ENCODE data around the gene PRIMA1.

The PRIMA1 gene

GRCh38 chr14:93702946-93703345 is 85.3 kb downstream of the PRIMA1 start:
- Histone ChIP-seq H3K9me3 (ENCODE audit: low read depth, low read length) (no peaks in the 10 kb centered on the region), H3K36me3 (ENCODE audit: insufficient read depth, low read length) (no peaks in the 10 kb centered on the region), H3K9ac (ENCODE audit: insufficient read length) (no peak overlapping the region), H3K4me3 (no peak overlapping the region), H3K27ac (no peak overlapping the region)
- no peak for DNase-seq (ENCODE audit: low read depth, low spot score)
- TF ChIP-seq POLR2AphosphoS5 (IDR thresholded peaks at IDR 0.05; ENCODE audit: borderline replicate concordance, low read depth, low read length): no peak
- TF ChIP-seq FOXP2 (optimal IDR thresholded peaks at IDR 0.05; ENCODE audit: control extremely low read depth, extremely low read length, insufficient read depth): no peak
- TF ChIP-seq EZH2 (IDR thresholded peaks at IDR 0.05): no peak

GRCh38 chr14:93701562-93701961 is 86.7 kb downstream of the PRIMA1 start:
- no peak for TF ChIP-seq FOXP2 (optimal IDR thresholded peaks at IDR 0.05; ENCODE audit: control extremely low read depth, extremely low read length, insufficient read depth)
- no peak for TF ChIP-seq EZH2 (IDR thresholded peaks at IDR 0.05)
- no peak for TF ChIP-seq POLR2AphosphoS5 (IDR thresholded peaks at IDR 0.05; ENCODE audit: borderline replicate concordance, low read depth, low read length)
- Histone ChIP-seq H3K36me3 (ENCODE audit: insufficient read depth, low read length) (no peaks in the 10 kb centered on the region), H3K9me3 (ENCODE audit: low read depth, low read length) (no peaks in the 10 kb centered on the region), H3K4me3 (no peak overlapping the region), H3K9ac (ENCODE audit: insufficient read length) (no peak overlapping the region), H3K27ac (no peak overlapping the region)
- DNase-seq (ENCODE audit: low read depth, low spot score): no peak

GRCh38 chr14:93700928-93701327 is 87.4 kb downstream of the PRIMA1 start:
- no peak overlapping the region for H3K9ac ChIP-seq (ENCODE audit: insufficient read length)
- H3K27ac ChIP-seq: no peak overlapping the region
- H3K4me3 ChIP-seq: no peak overlapping the region
- H3K9me3 ChIP-seq (ENCODE audit: low read depth, low read length): no peaks in the 10 kb centered on the region
- no peaks in the 10 kb centered on the region for H3K36me3 ChIP-seq (ENCODE audit: insufficient read depth, low read length)
- no peak for TF ChIP-seq FOXP2 (optimal IDR thresholded peaks at IDR 0.05; ENCODE audit: control extremely low read depth, extremely low read length, insufficient read depth)
- DNase-seq (ENCODE audit: low read depth, low spot score): no peak

GRCh38 chr14:93693914-93694313 is 94.4 kb downstream of the PRIMA1 start:
- Histone ChIP-seq H3K9me3 (ENCODE audit: low read depth, low read length) (no peaks in the 10 kb centered on the region), H3K27ac (no peak overlapping the region), H3K9ac (ENCODE audit: insufficient read length) (no peak overlapping the region), H3K4me3 (no peak overlapping the region), H3K36me3 (ENCODE audit: insufficient read depth, low read length) (no peaks in the 10 kb centered on the region)
- TF ChIP-seq EZH2 (IDR thresholded peaks at IDR 0.05): no peak
- TF ChIP-seq POLR2AphosphoS5 (IDR thresholded peaks at IDR 0.05; ENCODE audit: borderline replicate concordance, low read depth, low read length): no peak
- TF ChIP-seq FOXP2 (optimal IDR thresholded peaks at IDR 0.05; ENCODE audit: control extremely low read depth, extremely low read length, insufficient read depth): no peak
- DNase-seq (ENCODE audit: low read depth, low spot score): no peak

GRCh38 chr14:93691042-93691780 is 97.1 kb downstream of the PRIMA1 start:
- DNase-seq (ENCODE audit: low read depth, low spot score): no peak
- Histone ChIP-seq H3K27ac (no peak overlapping the region), H3K9ac (ENCODE audit: insufficient read length) (no peak overlapping the region), H3K4me3 (no peak overlapping the region), H3K9me3 (ENCODE audit: low read depth, low read length) (no peaks in the 10 kb centered on the region), H3K36me3 (ENCODE audit: insufficient read depth, low read length) (no peaks in the 10 kb centered on the region)
- TF ChIP-seq POLR2AphosphoS5 (IDR thresholded peaks at IDR 0.05; ENCODE audit: borderline replicate concordance, low read depth, low read length) (no peak), FOXP2 (optimal IDR thresholded peaks at IDR 0.05; ENCODE audit: control extremely low read depth, extremely low read length, insufficient read depth) (no peak), EZH2 (IDR thresholded peaks at IDR 0.05) (no peak)

- Histone ChIP-seq H3K9me3 (ENCODE audit: low read depth, low read length) (no peaks in the 10 kb centered on the region), H3K27ac (no peak overlapping the region), H3K4me3 (no peak overlapping the region), H3K9ac (ENCODE audit: insufficient read length) (no peak overlapping the region), H3K36me3 (ENCODE audit: insufficient read depth, low read length) (no peaks in the 10 kb centered on the region)
- no peak for DNase-seq (ENCODE audit: low read depth, low spot score)
- TF ChIP-seq EZH2 (IDR thresholded peaks at IDR 0.05): no peak
- TF ChIP-seq POLR2AphosphoS5 (IDR thresholded peaks at IDR 0.05; ENCODE audit: borderline replicate concordance, low read depth, low read length): no peak
- no peak for TF ChIP-seq FOXP2 (optimal IDR thresholded peaks at IDR 0.05; ENCODE audit: control extremely low read depth, extremely low read length, insufficient read depth)
Observed at GRCh38 chr14:93690146-93690545, 98.1 kb downstream of the PRIMA1 start.

- H3K27ac ChIP-seq: no peak overlapping the region
- H3K9me3 ChIP-seq (ENCODE audit: low read depth, low read length): no peaks in the 10 kb centered on the region
- H3K36me3 ChIP-seq (ENCODE audit: insufficient read depth, low read length): no peaks in the 10 kb centered on the region
- no peak overlapping the region for H3K4me3 ChIP-seq
- H3K9ac ChIP-seq (ENCODE audit: insufficient read length): no peak overlapping the region
- DNase-seq (ENCODE audit: low read depth, low spot score): no peak
- TF ChIP-seq FOXP2 (optimal IDR thresholded peaks at IDR 0.05; ENCODE audit: control extremely low read depth, extremely low read length, insufficient read depth): no peak
- TF ChIP-seq EZH2 (IDR thresholded peaks at IDR 0.05): no peak
- TF ChIP-seq POLR2AphosphoS5 (IDR thresholded peaks at IDR 0.05; ENCODE audit: borderline replicate concordance, low read depth, low read length): no peak
Observed at GRCh38 chr14:93688820-93689219, 99.5 kb downstream of the PRIMA1 start.

- TF ChIP-seq EZH2 (IDR thresholded peaks at IDR 0.05): no peak
- no peak for TF ChIP-seq FOXP2 (optimal IDR thresholded peaks at IDR 0.05; ENCODE audit: control extremely low read depth, extremely low read length, insufficient read depth)
- TF ChIP-seq POLR2AphosphoS5 (IDR thresholded peaks at IDR 0.05; ENCODE audit: borderline replicate concordance, low read depth, low read length): no peak
- no peak for DNase-seq (ENCODE audit: low read depth, low spot score)
- no peak overlapping the region for H3K27ac ChIP-seq
- no peak overlapping the region for H3K4me3 ChIP-seq
- H3K9me3 ChIP-seq (ENCODE audit: low read depth, low read length): no peaks in the 10 kb centered on the region
- no peak overlapping the region for H3K9ac ChIP-seq (ENCODE audit: insufficient read length)
- H3K36me3 ChIP-seq (ENCODE audit: insufficient read depth, low read length): no peaks in the 10 kb centered on the region
Observed at GRCh38 chr14:93688239-93688666, 100.0 kb downstream of the PRIMA1 start.

GRCh38 chr14:93686268-93686667 is 102.0 kb downstream of the PRIMA1 start:
- Histone ChIP-seq H3K9ac (ENCODE audit: insufficient read length) (no peak overlapping the region), H3K27ac (no peak overlapping the region), H3K4me3 (no peak overlapping the region), H3K36me3 (ENCODE audit: insufficient read depth, low read length) (no peaks in the 10 kb centered on the region), H3K9me3 (ENCODE audit: low read depth, low read length) (no peaks in the 10 kb centered on the region)
- no peak for TF ChIP-seq FOXP2 (optimal IDR thresholded peaks at IDR 0.05; ENCODE audit: control extremely low read depth, extremely low read length, insufficient read depth)
- no peak for TF ChIP-seq EZH2 (IDR thresholded peaks at IDR 0.05)
- TF ChIP-seq POLR2AphosphoS5 (IDR thresholded peaks at IDR 0.05; ENCODE audit: borderline replicate concordance, low read depth, low read length): no peak
- no peak for DNase-seq (ENCODE audit: low read depth, low spot score)
